HG03520 (cell line): Measurements from ENCODE around the gene NFIA.

Experiments
- ATAC-seq: cut with Tn5 transposase; IDR thresholded peaks from one replicate; pipeline ENCODE4 v1.9.1; 2021; ENCODE audit warnings: mild to moderate bottlenecking, moderate library complexity; ENCODE audit not compliant: unreplicated experiment

Gene NFIA

GRCh38 chr1:61378494-61379180 lies 296.3 kb downstream of the NFIA start:
- ATAC-seq = no peak

GRCh38 chr1:61379693-61380092 lies 297.3 kb downstream of the NFIA start:
- no peak for ATAC-seq

- no peak for ATAC-seq
Observed at GRCh38 chr1:61380561-61380960, 298.2 kb downstream of the NFIA start.

DNA sequence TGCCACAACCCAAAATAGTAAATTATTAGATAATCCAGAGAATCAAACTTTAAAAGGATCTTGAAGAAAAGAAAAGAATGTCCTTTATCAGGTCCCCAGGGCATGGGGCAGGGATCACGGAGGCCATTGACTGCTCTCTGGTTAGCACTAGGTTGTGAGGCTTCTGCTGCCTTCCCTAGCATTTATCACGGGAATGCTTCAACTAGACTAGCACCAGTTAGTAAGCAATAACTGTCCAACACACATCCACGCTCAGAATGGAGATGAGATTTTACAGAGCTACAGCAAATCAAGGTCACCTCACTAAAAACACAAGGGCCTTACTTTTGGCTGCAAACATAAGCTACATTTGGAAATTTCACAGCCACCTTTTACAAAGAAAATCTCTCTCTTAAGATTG lies 304.0 kb downstream of the NFIA start:
- no peak for ATAC-seq

DNA sequence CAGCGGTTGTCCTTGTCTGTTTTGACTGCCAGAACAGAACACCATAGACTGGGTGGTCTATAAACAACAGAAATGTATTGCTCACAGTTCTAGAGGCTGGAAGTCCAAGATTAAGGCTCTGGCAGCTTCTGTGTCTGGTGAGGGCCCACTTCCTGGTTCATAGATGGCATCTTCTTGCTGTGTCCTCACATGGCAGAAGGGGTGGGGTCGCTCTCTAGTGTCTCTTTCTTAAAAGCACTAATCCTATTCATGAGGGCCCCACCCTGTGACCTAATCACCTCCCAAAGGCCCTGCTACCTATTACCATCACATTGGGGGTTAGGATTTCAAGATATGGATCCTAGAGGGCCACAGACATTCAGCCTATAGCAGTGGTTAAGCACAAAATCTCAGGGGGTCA lies 304.4 kb downstream of the NFIA start:
- ATAC-seq = no peak

DNA sequence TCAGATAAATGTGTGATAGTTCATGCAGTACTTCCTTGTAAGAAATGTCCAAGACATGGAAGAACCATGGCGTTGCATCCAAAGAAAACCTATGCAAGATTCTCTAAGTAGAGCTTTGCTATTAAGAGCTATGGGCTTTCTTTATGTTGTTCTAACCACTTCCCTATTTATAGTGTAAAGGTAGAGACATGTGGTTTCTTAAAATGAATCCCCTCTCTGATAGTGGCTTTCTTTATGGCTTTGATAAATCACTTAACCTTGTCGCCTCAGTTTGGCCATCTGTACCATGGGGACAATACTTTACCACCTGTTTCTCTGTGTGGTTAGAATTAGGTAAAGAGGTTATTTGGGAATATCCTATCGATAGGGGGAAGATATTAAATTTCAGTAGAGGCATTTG lies 305.5 kb downstream of the NFIA start:
- peak; percentile 85 for ATAC-seq

GRCh38 chr1:61388566-61388965 lies 306.2 kb downstream of the NFIA start:
- ATAC-seq = no peak

GRCh38 chr1:61389194-61389925 lies 307.0 kb downstream of the NFIA start:
- no peak for ATAC-seq

DNA sequence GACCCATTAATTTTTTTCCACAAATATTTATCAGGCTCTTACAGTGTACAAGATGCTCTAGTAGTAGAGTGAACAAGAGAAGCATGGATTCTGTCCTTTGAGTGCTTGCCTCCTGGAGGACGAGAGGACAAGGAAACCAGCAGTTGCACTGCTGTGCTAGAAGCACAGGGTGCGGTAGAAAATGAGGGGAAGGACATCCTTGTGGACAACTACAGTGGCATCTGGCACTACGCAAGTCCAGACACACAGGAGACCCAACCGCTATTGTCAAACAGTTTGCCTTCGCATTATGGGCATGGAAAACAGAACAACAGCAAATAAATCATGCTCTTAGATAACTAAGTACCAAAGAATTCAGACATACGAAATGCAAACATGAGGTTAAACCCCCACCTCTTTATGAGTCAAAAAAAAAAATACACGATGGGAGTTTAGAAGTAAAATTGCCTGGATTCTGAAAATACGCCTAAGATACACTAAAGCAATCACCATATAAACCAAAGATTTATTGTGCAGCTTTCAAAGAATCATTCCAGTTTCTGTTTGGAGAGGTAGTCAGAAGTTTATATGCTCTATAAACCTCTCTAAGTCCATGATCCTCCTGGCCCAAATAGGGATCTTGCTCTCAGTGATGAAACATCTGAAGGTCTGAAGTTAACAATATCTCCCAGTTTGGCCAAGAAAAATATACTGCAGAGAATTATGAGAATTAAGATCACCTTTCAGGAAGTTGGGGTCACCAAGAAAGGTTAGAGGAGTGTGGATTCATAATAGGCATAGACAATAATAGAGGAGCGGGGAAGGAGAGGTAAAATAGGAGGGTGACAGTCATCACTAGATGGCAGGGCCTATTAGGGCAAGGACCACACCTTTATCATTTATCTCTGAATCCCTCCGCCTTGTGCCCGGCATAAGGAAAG lies 307.8 kb downstream of the NFIA start:
- no peak for ATAC-seq

GRCh38 chr1:61391730-61392129 lies 309.4 kb downstream of the NFIA start:
- ATAC-seq = no peak

DNA sequence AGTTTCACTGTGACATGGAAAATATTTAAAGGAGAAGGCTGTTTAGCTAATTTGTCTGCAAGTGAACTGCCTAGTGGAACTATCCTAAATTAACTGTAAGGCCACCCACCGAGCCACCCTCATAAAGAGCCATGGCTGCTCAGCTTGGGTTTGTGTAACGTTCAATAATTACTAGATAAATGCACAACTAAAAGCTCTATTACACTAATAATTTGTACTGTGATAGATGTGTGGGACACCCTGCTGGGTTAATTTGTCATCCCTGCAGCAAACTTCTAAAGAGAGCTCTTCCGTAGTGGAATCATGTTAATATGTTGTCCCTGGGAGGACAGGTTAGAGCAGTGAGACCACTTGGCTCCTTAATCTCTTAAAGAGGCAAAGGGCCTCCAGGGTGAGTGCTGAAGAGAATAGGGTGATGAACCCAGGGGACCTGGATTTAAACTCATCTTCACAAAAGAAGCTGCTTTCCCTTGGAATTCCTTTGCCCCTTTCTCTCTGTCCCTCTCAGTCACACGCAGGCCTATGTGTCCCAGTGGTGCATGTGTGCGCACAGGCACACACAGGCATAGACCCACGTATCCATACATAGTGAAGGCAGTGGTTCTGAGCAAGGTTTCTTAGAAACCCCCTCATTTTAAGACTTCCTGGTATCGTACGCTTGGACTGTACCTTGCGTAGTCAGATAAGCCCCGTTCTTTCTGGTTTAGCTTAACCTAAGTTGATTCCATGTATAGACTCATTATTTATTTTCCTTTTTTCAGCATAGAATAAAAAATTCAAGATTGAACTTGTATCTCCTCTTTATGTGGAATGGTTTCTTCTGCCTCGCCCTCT lies 310.3 kb downstream of the NFIA start:
- no peak for ATAC-seq

DNA sequence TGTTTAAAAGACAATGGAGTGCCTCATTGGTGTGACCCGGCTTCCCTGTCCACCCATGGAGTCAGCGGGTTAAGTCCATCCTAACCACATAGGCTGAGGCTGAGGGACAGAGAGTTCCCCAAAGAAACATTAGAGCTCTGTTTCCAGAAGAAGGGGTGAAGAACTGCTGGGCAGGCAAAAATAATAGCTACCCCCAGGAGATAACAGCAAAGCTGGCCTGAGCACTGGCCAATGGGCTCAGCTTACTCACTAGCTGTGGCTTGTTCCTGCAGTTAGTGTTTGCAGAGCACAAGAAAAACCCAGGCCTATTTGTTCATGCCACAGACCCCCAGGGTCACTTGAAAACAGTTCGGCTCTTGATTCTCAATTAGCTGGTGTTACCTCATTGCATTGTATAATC lies 311.2 kb downstream of the NFIA start:
- no peak for ATAC-seq

DNA sequence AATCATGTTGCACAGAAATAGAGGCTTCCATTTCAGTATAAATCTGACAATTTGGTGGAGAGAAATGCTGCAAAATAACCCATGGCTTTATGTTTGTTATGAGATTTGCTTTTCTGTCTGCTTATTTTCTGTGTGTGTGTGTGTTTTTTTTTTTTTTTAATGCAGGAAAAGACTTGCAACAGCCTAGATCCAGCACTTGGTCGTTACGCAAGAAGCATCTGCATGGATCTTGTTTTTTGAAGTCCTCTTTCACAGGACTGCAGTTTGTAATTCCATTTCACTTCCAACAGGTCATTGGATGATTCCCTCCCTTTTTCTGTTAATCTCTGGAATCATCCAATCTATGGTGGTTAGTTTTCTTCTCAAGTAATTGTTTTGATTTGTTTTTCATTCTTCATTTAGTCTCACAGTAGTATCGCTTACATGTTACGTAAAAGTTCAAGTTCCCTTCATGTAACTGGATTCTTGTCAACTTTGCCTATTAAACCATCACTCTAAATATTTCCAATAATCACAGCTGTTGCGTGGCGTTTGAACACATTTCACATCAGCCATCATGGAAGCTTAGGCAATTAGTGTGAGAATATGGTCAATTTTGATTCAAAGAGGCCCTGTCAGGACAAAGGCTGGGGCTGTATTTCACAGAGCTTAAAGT lies 312.9 kb downstream of the NFIA start:
- ATAC-seq = no peak

DNA sequence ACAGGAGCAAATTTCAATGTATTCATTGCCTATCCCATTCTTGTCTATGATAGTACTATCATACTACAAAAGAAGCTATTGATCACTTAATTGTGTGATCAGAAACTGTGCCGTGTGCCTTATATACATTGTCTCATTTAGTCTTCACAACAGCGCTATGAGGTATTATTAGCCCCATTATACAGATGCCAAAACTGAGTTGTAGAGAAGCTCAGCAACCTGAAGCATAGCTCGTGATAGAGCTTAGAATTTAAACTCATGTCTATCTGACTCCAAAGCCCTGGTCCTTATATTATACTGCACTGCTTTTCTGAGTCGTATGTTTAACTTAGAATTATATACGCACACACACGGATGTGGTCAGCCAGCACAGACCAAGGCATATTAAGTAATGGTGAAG lies 315.1 kb downstream of the NFIA start:
- no peak for ATAC-seq

GRCh38 chr1:61397935-61398334 lies 315.6 kb downstream of the NFIA start:
- ATAC-seq = no peak

DNA sequence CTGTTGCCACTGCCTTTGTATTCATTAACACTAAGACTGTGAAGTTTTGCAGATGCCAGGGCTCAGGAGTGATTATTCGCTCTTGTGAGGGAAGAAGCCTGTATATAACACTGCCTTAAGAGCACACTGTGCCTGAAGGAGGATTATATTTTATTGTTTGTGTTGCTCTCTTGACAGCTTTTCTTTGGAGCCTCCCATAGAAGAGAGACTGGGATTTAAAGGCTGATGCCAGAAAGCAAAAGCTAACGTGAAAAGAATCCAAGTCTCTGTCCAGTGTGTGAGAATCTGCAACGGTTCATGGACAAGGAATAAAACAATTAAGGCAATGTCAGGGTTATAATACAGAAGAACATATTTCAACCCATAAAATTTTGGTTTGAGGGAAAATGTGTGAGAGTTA lies 316.8 kb downstream of the NFIA start:
- ATAC-seq = no peak

DNA sequence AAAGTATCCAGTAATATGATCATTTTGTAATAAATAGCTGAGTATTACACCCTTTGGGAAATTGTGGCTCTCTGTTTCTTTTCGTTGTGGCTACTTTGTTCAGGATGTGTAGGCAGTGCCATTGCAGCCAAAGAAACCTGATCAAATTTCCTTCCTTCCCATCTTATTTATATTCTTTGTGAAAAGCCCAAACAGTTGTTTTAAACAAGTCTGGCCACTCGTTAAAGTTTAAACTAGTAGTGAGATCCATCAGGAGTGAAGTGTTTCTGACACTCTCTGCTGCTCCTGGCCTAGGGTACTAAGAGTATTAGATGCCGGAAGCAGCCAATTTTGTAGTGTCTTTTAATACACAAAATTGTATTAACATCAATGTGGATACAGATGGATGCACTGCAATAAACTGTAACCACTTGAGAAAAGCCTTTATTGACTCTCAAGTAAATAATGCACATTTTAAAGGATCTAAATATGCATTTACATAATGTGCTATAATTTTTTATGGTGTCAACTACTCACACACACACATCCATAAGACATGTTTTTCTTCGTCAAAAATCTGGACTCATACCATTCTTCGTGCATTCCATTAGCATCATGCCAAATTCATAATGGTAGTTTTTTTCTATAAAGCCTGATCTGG lies 317.9 kb downstream of the NFIA start:
- ATAC-seq = no peak

- no peak for ATAC-seq
Observed at GRCh38 chr1:61400997-61401396, 318.6 kb downstream of the NFIA start.

GRCh38 chr1:61403679-61404596 lies 321.6 kb downstream of the NFIA start:
- ATAC-seq = no peak
